ENCODE results near the gene DHPS.

DNA sequence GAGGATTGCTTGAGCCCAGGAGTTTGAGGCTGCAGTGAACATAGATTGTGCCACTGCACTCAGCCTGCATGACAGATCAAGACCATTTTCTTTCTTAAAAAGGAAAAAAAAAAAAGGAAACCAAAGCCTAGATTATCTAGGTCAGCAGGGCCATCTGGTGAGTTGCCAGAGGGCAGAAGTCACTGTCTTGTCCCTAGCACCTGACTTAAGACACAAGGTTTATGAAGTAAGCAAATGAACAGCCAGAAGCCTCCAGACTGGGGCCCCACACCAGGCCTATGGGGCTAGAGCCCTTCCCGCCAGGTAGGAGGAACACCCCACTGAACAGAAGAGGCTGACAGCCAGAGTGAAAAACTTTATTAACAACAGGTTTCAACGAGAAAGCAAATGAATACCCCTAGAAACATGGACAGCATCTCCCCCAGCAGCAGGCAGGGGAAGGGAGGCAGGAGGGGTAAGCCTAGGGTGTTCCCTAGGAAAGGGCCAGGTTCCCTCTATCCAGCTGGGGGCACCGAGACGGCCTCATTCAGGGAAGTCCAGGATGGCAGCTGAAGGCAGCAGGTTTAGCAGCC lies 13.9 kb downstream of the DHPS start:
- TF ChIP-seq, protein P1, sequence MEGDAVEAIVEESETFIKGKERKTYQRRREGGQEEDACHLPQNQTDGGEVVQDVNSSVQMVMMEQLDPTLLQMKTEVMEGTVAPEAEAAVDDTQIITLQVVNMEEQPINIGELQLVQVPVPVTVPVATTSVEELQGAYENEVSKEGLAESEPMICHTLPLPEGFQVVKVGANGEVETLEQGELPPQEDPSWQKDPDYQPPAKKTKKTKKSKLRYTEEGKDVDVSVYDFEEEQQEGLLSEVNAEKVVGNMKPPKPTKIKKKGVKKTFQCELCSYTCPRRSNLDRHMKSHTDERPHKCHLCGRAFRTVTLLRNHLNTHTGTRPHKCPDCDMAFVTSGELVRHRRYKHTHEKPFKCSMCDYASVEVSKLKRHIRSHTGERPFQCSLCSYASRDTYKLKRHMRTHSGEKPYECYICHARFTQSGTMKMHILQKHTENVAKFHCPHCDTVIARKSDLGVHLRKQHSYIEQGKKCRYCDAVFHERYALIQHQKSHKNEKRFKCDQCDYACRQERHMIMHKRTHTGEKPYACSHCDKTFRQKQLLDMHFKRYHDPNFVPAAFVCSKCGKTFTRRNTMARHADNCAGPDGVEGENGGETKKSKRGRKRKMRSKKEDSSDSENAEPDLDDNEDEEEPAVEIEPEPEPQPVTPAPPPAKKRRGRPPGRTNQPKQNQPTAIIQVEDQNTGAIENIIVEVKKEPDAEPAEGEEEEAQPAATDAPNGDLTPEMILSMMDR (IDR thresholded peaks at IDR 0.05), result no peak
- TF ChIP-seq EZH2 (IDR thresholded peaks at IDR 0.05; ENCODE audit: borderline replicate concordance, insufficient read depth, low read depth, low read length, poor library complexity, severe bottlenecking), result no peak
